Activated CD8-positive, alpha-beta memory T cell treated with anti-CD3 and anti-CD28 coated beads, Interleukin-2, amount 50 U/mL, for 4 hours (primary cell): ENCODE measurements around the gene GKAP1.
"Not testable (repeated sequence)": the region's sequence is repeated elsewhere in the genome, so short reads cannot be mapped to it uniquely, and the experiment has no call there.

Experiments used
- DNase-seq: peaks from one replicate; pipeline ENCODE4 v3.0.0-alpha.2; 2020

Gene GKAP1

DNA sequence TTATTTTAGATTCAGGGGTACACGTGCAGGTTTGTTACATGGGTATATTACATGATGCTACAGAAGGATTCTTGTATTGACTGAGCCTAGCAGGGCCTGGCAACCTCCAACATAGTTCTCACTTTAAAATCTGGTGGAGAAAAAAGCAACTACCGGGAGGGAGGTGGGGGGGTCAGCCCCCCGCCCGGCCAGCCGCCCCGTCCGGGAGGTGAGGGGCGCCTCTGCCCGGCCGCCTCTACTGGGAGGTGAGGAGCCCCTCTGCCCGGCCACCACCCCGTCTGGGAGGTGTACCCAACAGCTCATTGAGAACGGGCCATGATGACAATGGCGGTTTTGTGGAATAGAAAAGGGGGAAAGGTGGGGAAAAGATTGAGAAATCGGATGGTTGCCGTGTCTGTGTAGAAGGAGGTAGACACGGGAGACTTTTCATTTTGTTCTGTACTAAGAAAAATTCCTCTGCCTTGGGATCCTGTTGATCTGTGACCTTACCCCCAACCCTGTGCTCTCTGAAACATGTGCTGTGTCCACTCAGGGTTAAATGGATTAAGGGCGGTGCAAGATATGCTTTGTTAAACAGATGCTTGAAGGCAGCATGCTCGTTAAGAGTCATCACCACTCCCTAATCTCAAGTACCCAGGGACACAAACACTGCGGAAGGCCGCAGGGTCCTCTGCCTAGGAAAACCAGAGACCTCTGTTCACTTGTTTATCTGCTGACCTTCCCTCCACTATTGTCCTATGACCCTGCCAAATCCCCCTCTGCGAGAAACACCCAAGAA lies 88.8 kb downstream of the GKAP1 start:
- DNase-seq = not testable (repeated sequence)

DNA sequence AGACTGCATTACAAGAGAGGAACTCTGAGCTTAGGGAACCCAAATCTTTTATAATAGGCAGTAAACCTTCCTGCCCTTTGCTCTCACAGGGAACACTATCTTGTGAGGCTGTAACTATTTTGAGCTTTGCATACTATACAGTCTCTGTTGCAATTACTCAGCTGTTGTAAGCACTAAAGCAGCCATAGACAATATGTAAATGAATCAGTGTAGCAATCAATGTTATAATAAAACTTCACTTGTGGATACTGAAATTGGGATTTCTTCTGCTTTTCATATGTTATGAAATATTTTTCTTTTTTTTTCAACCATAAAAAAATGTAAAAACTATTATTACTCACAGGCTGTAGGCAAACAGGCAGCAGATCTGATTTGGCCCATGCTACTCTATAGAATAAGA lies 93.1 kb downstream of the GKAP1 start:
- no peak for DNase-seq

DNA sequence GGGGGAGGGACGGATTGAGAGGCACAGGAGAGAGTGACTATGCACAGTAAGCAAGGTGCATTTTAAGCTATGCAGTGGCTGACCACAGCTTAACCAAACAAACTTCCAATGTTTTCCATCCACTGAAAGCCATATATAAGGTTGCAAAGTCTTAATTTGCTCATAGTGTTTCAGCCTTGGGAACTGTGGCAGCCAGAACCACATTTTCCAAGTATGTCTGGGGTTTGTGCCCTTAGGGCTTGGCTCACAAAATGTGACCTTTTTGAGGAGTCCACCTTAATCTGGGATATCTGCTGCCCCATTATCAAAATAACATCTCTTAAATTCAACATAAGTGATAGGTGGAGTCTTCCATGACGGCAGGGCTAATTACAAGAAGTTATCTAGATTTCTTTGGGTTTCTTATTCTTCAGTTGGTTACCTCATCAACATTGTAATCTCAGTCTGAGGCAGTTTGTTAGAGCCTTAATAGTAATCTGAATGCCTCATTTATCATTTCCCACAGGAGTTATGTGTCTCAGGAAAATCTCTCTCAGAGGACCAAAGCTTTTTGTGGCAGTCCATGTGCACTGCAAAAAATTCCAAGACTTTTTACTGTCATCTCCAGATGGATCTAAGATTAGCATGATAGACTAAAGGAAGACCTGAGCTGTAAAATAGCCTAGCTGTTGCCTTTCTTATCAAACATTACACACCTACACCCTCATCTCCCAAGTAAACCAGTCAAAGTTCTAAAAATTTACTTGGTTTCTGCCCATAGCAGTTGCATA lies 94.7 kb downstream of the GKAP1 start:
- no peak for DNase-seq

DNA sequence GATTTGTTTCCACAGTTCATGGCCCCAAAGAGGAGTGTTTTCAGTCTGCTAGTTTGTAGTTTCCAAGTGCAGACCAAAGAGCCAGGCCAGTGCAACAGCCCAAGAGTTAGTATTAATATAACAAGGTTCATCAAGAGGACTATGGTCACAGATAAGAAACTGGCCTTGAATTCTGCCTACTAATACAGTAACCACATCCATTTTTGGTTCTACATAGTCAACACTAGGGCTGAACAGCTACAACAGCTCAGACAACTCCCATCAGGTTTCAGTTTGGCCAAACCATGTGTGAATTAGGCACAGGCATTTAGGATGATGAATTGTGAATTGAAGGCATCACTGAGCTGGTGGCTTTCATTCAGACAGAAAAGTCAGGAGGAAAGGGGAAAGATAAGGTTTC lies 96.1 kb downstream of the GKAP1 start:
- no peak for DNase-seq

DNA sequence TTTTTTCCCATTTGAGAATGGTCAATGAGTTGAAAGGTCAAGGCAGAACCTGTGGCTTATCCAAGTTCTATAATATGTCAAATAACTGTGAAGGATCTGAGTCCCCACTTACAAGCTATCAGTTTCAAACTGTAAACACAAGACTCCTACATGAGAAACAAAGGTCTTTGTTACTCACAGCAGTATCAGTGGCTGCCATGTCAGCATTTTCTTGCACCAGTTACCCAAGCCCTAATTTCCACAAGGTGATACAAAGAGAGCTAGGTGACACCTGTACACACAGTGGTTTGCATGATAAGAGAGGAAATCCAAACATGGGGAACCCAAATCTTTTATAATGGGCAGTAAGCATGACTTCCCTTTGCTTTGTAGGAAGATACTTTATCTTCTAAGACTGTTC lies 101.8 kb downstream of the GKAP1 start:
- DNase-seq = no peak

DNA sequence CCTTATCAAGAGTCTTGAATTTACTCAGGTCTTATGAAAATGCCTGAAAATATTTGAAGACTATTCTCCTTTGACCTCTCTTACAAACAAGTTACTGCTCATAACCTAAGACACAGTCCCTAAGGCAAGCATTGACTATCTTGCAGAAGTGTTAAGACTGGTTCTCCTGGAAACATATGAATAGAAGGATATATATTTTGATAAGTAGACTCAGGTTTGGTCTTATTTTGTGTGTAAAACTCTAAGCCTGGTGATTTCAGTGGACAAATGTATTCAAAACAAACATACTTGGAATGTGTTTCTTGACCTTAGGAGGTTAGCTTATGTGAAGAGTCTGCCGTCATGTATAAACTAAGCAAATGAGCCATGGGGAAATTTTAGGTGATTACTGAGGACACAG lies 102.3 kb downstream of the GKAP1 start:
- DNase-seq = no peak

DNA sequence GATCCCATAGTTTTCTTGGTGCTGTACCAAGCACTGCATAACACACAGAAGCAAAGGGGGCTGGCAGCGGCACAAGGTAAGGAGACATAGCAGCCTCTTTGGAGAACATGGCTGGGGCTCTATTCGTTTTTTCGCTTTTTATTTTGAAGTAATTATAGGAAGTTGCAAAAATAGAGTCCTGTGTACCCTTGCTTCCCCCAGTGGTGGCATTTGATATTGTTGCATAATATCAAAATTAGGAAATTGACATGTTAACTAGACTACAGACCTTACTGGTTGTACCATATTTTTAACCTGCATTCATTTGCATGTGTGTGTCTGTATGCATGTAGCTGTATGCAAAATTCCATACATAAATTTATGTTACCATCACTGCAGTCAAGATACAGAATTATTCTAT lies 103.2 kb downstream of the GKAP1 start:
- DNase-seq = no peak

DNA sequence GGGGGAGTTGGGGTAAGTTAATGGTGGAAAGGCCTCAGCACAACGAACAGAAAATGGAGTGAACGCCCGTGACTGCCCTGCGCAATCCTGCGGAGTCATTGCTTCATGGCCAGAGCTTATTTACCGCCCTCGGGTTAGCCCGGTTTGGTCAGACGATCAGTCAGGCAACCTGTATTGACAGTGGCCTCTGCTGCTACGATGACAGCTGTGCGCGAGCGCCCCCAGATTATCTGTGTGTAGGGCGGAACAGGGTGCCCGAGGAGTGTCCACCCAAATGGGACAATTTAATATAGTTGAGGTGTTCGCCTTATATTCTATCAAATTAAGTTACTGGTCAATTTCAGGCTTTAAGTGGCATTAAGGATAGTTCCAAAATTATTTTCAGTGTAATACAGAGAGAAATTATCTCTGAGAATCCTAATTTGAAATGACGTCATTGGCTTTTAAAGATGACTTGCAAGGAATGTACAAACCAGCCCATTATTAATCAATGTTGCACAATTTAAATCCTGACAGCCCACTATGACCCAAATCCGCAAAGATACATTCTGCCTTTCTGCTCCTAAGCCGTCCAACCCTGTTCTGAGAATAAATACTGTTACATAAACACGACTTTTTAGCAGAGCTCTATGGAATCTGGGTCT lies 108.9 kb downstream of the GKAP1 start:
- peak; percentile 61 for DNase-seq

DNA sequence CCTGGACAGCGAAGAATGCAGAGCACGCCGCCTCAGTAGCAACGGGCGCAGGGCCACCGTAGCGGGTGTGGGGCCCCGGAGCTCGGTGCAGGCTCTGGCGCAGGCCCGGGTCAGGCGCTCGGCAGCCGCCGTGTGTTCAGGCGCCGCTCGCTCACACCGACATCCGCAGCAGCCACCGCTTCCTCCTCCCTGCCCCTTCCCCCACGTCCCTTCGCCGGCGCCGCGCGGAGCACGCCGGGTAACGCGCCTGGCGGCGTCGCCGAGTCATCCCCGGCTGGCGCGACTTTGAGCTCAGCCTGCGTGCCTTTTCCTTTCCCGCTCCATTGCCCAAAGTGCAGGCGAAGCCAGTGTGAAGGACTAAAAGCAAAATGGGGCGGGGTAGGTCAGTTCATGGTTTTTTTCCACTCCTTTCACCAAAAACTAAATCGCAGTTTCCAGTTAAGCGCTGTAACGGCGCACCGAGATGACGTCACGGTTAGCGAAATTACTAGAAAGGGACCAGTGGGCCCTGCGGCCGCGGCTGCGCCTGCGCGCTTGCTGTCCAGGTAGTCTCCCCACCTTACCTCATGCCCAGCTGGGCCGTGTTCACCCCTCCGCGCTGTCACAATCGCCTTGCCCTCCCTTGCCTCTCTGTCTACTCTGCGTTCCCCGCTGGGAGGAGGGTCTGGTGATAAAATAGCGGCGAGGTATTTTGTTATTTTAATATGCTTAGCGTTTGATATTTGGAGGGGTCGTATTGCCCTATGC lies 109.6 kb downstream of the GKAP1 start, which contains the start of gene UBQLN1:
UBQLN1 (minus strand) TSS at position 191 of the 747 bp plus-strand sequence. CDS start 279 bp downstream, outside the sequence.
- DNase-seq = peak; percentile 91

DNA sequence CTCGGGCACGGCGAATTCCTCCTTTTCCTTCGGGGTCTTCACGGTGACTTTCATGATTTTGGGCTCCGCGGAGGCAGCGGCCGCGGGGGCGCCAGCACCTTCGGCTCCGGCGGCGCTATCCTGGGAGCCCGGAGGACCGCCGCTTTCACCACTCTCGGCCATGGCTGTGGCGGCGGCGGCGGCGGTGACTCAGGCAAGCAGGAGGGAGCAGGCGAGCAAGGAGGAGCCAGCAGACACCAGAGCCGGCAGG lies 110.1 kb downstream of the GKAP1 start:
- peak; percentile 73 for DNase-seq

DNA sequence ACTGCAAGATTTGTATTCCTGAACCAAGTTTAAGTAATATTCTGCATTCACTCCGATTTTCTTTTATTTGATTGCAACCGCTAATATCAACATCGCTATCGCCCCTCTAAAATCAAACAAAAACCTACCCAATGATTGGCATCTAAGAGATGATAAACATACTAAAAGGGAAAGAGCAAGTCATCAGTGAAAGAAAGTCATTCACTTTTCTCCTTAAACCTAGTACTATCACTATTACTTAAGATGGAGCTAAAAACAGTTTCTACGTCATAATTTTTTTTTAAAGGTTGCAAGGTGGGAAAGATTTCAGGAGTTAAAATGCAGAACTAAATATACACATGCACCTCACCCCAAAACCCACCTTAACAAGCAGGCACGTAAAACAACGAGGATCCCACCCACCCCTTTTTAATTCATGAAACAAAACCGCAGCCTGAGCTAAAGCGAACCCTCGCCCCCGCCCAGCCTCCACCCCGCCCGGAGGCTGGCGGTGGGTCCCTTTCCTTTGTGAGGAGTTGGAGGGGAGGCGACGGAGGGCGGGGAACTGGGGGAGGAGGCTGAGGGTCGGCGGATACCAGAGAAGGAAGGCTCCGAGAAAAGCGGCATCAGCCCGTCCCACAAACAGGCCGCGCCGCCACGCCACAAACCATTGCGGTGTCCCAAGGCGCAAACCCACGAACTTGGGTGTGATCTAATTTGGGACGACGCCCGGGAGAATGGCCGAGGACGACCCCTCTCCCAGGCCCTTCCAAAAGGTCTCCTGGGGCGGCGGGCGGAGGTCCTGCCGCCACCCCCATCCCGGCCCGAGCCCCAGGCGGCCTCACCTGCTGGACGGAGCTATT lies 110.7 kb downstream of the GKAP1 start:
- peak; percentile 73 for DNase-seq

DNA sequence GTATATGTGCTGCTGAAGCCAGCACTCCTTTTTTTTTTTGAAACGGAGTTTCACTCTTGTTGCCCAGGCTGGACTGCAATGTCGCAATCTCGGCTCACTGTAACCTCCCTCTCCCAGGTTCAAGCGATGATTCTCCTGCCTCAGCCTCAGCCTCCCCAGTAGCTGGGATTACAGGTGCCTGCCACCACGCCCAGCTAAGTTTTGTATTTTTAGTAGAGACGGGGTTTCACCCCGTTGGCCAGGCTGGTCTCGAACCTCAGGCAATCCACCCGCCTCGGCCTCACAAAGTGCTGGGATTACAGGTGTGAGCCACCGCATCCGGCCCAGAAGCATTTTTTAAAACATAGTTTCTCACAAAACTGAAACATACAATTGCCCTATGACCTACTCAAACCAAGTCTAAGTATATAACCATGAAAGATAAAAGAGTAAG lies 112.3 kb downstream of the GKAP1 start:
- not testable (repeated sequence) for DNase-seq

DNA sequence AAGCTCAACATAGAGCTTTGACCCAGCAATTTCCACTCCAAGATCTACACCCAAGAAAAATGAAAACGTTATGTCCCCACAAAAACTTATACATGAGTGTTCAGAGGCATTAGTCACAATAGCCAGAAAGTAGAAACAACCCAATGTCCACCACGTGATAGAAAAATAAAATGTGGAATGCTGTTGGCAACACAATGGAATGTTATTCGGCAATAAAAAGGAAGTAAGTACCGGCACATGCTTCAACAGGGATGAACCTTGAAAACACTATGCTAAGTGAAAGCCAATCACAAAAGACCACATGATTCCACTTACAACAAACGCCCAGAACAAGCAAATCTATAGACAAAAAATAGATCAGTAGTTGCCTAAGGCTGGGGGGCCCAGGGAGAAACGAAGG lies 115.8 kb downstream of the GKAP1 start:
- no peak for DNase-seq

DNA sequence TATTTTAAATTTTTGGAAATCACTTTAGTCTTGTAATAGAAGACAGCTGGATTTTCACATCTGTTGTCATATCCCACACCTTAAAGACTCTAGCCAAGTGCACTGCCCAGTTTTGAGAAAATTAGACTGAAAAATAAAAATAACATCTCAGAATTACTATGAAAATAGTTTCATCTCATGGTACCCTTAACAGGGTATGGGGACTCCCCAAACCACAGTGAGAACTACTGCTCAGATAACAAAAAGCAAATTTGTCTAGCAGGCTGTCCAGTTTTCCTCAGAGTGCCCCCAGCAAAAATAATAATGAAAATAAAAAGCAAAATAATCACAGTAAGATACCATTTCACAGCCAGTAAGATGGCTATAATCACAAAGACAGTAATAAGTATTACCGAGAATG lies 116.3 kb downstream of the GKAP1 start:
- DNase-seq = no peak

DNA sequence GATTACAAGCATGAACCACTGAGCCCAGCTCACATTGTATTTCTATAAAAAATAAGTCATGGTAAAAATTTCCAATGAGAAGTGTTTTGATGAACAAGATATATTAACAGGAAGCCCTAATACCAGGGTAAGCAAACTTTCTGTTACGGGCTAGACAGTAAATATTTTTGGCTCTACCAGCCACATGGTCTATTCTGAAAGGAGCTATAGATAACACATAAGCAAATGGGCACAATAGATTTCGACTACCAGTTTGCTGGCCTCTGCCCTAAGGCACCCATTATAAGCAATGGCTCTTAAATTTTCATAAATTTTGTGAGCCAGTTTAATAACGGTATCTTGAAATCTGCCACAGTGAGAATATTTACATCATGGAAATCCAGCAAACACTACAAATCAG lies 118.0 kb downstream of the GKAP1 start:
- DNase-seq = no peak

DNA sequence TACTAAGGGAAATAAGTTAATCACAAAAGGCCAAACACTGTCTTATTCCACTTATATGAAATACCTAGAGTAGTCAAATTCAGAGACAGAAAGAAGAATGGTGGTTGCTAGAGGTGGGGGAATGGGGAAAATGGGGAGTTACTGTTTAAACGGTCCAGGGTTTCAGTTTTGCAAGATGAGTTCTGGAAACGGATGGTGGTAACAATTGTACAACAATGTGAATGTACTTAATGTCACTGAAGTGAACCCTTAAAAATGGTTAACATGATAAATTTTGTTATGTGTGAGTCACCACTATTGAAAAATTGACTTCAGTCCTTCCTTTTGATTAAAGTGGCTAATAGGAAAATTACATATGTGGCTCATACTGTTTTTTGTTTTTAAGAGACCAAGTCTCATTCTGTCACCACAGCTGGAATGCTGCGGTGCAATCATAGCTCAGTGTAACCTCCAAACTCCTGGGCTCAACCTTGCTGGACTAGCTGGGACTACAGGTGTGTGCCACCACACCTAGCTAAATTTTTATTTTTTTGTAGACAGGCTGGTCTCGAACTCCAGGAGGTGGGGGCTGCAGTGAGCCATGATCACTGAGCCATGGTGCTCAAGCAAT lies 118.5 kb downstream of the GKAP1 start:
- DNase-seq = no peak

DNA sequence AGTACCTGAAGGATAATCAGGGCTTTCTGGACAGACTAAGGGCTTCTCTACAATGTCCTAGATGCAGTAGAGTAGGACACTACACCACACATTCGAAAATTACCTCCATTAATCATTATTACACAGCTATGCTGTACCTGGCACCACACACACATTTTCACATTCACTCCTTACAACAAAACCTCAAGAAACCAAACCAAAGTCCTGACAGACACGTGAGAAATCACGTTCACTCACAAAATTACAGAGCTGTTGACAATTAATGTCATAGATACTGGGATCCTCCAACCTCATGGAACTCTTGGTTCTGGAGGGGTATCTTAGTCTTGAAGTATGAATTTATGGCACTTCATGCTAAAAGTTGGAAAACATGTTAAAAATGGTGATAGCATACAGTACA lies 126.1 kb downstream of the GKAP1 start:
- DNase-seq = no peak
